HG03196 (cell line): ENCODE data around the gene VPS37B.
"Not testable (repeated sequence)": the region's sequence is repeated elsewhere in the genome, so short reads cannot be mapped to it uniquely, and the experiment has no call there.

ENCODE experiments used
- ATAC-seq: cut with Tn5 transposase; IDR thresholded peaks from one replicate; pipeline ENCODE4 v1.9.1; 2021; ENCODE audit not compliant: unreplicated experiment

The VPS37B gene

GRCh38 chr12:122909442-122910288 is 13.7 kb upstream of the VPS37B start:
- no peak for ATAC-seq

DNA sequence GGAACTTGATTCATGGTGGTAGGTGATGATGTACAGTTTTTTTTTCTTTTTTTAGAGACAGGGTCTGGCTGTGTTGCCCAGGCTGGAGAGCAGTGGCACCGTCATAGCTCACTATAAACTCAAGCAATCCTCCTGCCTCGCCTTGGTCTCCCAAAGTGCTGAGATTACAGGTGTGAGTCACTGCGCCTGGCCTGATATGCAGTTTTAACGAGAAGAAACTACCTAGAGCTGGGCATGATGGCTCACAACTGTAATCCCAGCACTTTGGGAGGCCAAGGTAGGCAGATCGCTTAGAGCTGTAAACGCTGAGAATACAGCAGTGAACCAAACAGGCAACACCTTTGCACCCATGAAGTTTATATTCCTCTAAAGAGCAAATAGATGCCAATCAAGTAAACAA is 13.0 kb upstream of the VPS37B start:
- ATAC-seq, result no peak

DNA sequence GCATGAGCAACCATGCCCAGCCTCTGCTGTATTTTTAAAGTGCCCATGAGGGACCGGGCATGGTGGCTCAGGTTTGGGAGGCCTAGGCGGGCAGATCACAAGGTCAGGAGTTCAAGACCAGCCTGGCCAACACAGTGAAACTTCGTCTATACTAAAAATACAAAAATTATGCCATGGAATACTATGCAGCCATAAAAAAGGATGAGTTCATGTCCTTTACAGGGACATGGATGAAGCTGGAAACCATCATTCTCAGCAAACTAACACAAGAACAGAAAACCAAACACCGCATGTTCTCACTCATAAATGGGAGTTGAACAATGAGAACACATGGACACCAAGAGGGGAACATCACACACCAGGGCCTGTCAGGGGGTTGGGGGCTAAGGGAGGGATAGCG is 9.3 kb upstream of the VPS37B start:
- not testable (repeated sequence) for ATAC-seq

GRCh38 chr12:122903693-122904034 is 7.7 kb upstream of the VPS37B start:
- no peak for ATAC-seq

DNA sequence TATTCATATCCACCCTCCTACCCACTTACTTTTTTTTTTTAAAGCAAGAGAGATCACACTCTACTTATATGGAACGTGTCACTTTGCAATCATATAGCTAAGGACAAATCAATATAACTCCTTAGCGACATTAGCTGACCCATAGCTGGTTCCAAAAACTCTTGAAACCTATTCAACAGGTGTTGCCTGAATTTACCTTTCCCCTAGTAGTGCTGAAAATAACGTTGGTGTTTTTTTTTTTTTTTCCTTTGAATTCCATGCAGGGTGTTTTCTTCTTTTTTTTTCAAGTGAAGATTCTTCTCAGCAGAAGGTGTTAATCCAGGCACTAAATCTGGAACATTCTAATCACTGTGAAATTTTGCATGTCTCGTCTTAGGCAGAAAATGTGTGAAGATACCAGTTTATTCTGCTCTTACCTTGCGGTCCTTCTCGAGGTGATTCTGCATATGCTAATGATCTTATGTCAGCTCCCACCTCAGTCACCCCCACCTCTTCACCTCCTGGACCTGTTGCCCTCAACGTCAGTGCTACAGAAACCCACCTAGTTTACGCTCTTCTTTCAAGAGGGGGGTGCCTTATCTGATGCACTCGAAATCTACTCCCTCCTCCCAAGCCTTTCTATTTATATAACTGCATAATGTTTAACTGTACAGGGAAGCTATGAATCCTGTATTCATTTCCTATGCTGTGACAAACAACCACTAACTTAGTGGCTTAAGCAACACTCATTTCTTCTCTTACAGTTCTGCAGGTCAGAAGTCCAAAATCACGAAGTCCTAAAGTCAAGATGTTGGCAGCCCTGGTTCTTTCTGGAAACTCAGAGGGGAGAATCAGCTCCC is 7.1 kb upstream of the VPS37B start:
- no peak for ATAC-seq

DNA sequence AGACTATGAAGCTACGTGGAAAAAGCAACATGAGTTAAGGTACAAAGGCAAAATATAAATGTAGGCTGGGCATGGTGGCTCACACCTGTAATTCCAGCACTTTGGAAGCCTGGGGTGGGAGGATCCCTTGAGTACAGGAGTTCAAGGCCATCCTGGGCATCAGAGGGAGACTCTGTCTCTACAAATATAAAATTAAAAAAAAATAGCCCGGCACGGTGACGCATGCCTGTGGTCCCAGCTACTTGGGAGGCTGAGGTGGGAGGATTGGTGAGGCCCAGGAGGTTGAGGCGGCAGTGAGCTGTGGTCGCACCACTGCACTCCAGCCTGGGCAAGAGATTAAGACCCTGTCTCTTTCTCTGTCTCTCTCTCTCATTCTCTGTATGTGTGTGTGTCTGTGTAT is 4.0 kb upstream of the VPS37B start:
- no peak for ATAC-seq

- no peak for ATAC-seq
Measured at GRCh38 chr12:122896662-122897061, 738 bp upstream of the VPS37B start.

- no peak for ATAC-seq
Measured at GRCh38 chr12:122895320-122895703, 612 bp downstream of the VPS37B start.

DNA sequence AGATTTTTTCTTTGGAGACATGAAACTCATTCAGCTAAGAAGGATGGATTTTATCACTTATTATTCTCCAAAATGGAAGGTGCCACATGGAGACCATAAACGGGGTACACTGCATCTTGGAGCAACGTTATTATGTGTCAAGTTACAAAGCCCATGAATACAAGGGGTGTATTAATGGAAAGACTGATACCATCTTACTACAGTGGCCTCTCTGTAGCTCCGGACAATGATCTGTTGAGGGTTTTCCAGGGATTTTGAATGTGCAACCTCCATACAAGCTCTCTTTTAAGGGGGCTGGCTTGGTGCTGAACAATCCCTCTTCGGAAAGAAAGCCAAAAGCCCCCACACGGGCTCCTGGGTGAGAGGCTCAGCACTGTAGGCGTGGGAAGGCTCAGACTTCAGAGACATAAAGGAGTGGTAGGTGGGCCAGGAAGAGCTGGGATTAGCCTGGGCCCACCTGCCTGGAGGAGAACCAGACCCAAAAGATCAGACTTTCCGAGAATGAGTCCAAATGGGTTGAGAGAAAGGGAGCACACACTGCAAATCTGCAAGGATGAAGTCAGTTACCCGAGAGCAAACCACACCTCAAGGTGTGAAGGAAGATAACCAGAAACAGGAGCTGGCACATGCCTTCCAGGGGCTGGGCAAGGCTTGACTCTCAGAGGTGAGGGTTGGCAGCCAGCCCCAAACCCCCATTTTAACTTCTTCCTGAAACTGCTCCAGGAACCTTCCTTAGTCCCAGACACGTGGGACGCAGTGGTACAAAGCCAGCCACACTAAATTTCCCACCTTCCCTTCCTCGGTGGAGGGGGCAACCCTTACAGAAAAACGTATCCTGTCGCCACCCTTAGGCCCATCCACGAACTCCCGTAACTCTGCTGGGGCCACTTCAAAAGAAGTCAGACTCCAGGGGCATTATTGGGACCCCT is 1.5 kb downstream of the VPS37B start:
- ATAC-seq, result no peak

DNA sequence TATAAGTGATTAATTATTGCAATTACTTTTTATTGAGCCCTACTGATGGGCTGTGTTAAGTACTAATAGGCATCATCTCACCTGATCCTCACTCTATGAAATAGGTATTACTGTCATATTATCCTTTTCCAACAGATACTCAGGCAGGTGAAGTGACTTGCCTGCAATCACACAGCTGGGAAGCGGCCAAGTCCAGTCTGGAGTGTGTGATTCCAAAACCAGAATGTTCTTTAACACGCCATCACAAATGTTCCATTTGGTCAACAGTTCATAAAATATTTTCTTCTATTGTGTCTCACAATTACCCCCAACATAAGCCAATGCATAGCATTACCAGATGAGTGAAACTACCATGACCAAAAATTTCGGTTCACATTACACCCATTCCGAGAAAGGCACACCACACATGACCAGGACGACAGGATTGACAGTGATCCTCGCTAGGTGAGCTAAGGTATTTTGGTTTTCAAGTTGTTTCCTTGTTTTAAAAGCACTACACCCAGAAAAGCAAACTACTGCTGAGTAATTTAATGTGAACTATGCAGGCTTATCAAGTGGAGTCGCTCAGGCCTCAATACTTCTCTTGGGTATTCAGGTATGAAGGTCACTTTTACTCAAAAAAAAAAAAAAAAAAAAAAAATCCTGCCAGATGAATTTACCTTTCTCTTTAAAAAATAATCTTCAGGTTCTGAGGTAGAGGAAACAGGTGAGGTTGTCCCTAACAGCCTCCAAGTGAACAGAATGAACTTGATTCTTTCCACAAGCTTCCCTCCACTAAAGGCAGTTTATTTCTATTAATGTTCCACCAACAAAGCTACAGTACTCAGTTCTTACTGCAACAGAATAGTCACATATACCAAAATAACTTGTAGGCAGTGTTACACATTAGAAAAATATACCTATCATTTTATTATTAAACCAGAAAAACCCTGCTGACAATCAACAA is 2.4 kb downstream of the VPS37B start:
- ATAC-seq, result no peak

GRCh38 chr12:122892724-122893123 is 3.2 kb downstream of the VPS37B start:
- not testable (repeated sequence) for ATAC-seq

- no peak for ATAC-seq
Measured at GRCh38 chr12:122891661-122892525, 4.0 kb downstream of the VPS37B start.

DNA sequence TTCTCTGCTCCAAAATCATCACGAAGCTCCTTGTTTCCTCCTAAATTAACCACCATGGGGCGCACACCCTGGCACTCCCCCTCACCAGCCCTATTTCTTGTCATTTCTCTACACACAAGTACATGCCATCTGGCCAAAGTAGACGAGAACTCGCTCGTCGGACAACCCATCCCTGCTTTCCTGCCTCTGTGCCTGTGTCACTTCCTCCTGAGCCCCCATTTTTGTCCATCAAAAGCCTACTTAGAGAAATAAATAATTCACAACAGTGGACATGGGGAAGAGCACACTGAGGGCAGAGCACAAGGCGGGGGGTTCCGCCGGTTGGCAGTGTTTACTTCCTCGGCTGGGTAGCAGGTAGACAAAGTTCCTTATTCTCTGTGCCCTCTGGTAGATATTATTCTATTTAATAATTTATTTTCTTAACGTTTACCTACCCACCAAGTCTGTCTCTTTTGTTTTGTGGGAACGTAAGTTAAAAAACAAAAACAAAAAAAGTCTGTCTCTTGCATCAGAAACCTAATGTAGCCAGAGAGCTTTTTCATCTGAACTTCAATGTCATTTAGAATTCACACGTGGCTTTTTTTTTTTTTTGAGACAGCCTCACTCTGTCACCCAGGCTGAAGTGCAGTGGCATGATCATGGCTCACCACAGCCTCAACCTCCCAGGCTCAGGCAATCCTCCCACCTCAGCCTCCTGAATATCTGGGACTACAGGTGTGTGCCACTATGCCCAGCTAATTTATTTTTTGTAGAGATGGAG is 6.0 kb downstream of the VPS37B start:
- ATAC-seq, result no peak

DNA sequence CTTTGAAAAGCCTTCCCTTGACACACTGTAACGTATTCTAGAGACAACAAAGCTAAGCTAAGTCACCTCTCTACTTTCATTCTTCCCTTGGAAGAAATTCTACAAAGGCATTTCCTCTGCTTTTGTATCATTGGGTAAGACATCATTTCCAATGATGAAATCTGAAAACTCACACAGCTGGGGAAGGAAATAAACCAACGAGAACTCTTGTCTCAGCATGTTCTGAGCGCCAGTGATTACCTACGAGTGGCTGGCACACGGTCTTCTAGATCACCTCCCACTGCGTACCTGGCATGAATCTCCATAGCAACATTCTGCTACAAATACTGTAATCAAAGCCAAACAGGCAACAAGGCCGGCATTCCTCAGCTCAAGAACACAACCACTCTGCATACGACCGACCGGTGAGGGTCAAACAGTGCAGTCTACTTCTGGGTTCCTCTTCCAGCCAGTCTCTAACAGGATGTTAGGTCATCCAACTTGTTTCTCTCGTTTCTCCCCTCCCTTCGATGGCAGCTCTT is 7.6 kb downstream of the VPS37B start:
- ATAC-seq, result no peak

- no peak for ATAC-seq
Measured at GRCh38 chr12:122887819-122888212, 8.1 kb downstream of the VPS37B start.

GRCh38 chr12:122886851-122887818 is 8.8 kb downstream of the VPS37B start:
- peak; percentile 77 for ATAC-seq

DNA sequence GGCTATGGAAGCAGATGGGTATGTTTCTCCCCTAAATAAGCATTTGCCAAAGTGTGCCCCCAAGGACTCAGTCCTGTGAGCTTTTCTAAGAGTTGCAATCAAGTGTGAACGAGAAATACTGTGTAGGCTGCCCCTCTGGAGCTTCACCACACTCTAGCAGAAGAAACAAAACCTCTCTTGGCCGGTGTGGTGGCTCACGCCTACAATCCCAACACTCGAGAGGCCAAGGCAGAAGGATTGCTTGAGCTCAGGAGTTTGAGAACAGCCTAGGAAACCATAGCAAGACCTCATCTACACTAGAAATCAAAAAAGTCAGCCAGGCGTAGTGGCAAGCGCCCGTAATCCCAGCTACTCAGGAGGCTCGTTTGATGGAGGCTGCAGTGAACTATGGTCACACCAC is 9.8 kb downstream of the VPS37B start:
- ATAC-seq, result no peak
